GM18526 (cell line): ENCODE measurements around the gene TDP2.

ENCODE experiments used
- POLR2A ChIP-seq: IDR thresholded peaks from 3 replicates; pipeline ENCODE4 v1.6.1; 2011; ENCODE audit not compliant: insufficient read length; ENCODE audit errors: extremely low read depth

Gene TDP2

DNA sequence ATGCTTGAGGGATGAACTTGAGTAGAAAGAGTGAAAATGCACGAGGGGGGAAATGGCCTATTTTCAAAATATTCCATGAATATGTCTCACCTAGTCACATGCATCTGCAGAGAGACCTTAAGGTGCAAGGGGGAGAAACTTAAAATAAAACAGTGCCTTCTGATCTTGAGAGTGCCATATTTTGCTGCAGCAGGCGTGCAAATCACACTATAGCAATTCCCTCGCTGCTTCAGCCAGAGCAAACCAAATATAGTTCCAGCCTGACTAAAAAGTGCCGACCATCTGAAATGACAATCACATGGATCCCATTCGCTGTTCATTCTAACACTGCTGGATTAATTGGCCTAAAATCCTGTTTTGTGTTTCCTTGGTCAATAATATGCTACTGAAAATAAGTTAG, 47.0 kb downstream of the TDP2 start:
- TF ChIP-seq POLR2A: no peak

DNA sequence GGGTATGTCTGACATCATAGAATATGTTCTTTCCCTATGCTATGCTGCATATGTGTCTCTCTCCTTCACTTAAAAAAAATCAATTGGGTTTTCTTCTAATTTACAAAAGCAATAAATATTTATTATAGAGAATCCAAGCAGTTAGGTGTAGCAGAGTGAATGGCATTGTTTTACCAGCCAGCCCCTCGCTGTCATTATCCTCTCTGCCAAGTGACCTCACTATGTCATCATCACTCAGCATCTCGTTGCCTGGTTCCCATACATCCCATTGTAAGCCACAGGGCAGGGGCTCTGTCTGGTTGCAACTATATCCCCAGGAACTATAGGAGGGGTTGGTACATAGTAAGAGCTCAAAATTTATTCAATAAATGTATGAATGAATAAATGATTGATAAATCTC, 52.1 kb downstream of the TDP2 start:
- TF ChIP-seq POLR2A: no peak

DNA sequence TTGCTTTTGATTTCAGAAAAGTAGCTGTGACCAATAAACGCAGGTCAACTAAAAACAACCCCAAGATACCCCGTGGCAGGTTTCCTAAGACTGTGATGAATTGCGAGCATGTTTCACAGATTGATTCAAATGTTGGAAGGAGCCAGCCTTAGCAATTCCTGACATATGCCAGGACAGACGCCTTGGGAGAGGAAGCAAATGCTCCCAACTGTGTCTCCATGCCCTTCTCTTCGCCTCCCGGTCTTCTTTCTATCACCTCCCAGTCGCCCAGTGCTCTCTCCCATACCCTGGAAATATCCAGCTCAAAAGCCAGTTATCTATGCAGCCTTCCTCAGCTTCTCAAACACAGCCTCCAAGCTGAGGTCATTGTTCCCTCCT, 52.7 kb downstream of the TDP2 start:
- TF ChIP-seq POLR2A: no peak

DNA sequence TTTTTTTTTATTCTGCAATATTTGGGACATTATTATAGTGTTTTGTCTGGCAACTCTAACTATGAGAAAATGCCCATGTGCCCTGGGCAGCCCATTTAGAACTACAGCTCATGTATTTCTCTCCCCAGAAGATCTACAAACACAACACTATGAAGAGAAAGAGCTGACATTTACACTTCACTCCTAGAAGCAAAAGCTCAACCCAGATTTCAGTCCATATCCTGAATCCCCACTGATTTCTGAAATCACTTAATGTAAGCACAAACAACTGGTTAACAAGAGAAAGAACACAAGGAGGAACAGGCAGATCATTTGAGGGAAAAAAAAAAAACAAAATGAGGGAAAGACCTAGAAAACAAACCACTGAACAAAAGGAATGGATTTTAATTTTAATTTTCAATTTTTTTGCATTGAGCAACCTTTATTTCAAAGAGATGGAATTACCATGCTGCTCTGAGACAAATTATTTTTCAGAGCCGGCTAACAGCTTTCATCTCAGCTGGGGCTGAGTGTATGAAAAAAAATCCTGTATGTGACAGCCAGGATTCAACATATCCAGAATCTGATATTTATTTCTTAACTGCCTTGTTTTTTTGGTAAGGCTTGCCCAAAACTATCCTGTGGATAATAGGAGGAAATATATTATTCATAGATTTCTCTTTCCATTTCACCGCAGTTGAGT, 53.2 kb downstream of the TDP2 start:
- TF ChIP-seq POLR2A: no peak

DNA sequence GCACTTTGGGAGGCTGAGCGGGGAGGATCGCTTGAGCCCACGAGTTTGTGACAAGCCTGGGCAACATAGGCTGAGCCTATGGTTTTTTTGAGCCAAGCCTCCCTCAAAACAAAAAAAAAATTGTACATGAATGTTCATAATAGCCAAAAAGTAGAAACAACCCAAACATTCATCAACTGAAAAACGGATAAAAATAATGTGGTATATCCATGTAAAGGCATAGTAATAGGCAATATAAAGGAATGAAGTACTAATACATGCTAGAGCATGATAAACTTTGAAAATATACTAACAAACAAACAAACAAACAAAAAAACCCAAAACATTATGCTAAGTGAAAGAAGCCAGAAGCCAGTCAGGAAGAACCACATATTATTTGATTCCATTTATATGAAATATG, 56.0 kb downstream of the TDP2 start:
- no peak for TF ChIP-seq POLR2A

DNA sequence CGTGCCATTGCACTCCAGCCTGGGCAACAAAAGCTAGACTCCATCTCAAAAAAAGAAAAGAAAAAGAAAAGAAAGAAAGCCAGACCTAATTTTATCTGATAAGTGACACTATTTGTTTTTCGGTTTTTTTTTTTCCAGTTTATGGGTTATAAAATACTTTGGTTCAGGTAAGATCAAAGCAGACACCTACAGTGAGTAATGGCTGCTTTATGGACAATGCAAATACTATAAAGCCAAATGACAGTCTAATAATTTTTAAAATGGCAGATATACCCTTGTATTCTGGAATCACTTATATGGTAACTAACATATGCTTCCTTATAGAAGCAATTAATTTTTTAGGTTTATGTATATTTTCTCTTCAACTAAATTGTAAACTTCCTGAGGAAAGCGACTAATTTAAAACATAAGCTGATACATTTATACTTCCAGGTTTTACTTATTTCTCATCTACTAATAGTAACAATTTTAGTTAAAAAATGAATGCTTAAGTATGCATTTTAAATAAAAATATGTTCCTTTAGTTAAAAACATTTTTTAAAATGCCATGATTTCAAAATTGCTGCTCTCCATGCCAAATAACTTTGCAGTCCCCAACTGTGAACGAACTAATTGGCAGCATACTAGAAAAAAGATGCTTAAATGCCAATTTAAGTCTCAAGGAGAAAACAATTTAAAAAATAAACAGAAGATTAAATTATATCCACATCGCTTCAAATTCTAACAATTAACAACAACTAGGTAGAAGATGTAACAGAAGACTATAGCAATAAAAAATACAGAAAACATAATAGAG, 59.2 kb downstream of the TDP2 start:
- TF ChIP-seq POLR2A: no peak

DNA sequence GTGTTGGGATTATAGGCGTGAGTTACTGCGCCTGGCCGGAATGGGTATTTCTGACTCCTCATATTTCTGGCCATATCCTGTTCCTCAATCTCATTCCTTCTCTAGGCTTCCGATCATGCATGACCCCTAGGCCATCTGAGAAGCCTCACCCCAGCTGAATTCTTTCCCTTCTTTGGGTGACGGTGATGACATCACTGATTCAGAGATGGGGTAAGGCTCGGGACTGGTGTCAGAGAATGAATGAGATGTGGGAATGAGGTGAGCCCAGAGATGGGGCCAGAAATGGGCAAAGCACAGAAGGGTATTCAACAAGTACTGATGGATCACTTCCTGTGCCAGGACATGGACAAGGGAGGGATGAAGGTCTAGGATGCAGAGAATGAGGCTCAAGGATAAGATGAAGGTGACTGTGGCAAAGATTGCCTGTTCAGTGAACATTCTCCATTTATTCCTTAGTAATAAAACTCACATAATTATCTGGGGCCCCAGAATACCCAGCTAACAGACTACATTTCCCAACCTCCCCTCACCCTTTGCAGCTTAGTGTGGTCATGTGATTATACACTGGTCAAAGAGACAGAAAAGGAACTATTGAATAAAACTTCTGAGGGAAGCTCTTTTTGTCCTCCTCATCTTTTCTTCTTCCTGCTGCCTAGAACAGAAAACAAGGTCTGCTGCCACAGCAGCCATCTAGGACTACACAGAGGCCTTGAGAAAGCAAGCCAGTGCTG, 60.3 kb downstream of the TDP2 start:
- TF ChIP-seq POLR2A: no peak

DNA sequence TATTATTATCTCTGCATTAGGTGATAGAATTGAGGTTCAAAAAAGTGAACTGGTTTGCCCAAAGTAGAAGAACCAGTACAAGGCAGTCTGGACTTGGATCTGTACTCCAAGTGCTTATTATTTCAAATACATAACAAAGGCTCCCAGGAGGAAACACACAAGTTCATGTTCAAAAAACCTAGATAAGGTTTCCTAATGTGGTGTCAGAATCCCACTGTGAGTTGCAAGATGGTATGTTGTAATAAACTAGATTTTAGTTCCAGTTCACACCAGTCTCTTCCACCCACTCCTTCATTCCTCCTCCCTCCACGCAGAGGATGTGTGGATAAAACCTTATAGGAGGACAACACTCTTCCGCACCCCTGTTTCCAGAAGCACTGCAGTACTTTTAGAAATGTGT, 63.5 kb downstream of the TDP2 start:
- no peak for TF ChIP-seq POLR2A

DNA sequence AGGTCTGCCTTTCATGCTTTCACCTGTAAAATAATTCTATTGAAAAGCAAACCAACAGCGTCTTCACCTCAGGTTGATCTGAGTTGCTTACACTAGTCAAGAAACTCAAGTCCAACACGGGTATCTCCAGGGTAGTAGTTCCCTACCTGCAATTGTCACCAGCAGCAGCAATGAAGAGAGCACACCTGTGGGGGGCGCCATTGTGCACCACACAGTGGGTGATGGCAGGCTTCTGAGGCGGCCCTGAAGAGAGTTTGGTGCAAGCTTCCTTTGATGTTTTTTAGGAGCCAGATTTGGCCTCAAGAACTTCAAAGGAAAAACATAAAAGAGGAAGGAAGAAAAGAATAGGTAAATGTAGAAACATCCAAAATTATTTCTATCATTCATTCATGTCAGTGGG, 65.8 kb downstream of the TDP2 start:
- no peak for TF ChIP-seq POLR2A
